OCI-LY3 (cell line): ENCODE results near the gene FAM217B.

ENCODE experiments used
- CTCF ChIP-seq: fragments of 200-600, 300-600 bp; sonication (generic); IDR thresholded peaks from 2 replicates; pipeline ENCODE4 v1.5.1; 2014; ENCODE audit warnings: antibody characterized with exemption, low read length, low read depth
- EZH2phosphoT487 ChIP-seq: fragments of 200-600 bp; shearing (Covaris generic); IDR thresholded peaks from 2 replicates; pipeline ENCODE4 v1.6.1; 2018; ENCODE audit warnings: antibody characterized with exemption, mixed run types, low read depth

DNA sequence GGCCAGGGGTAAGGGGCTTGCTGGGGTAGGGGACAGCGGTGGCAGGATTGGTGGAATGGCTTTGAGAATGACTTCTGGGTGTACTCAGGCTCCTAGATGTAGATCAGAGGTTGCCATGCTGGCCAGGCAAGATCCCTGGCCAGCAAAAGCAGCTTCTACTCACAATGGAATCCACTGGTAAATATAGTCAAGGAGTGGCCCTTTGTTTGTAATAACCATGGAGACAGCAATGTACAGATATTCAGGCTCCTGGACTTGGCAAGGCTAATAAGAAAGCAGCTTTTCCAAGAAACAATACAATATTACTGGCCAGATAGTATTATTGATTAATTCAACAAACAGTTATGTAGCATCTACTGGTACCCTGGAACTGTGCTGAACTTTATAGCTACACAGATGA lies 55.9 kb downstream of the FAM217B start:
- no peak for TF ChIP-seq CTCF
- no peak for TF ChIP-seq EZH2phosphoT487
